Breast epithelium (tissue), 3 donors: ENCODE data around the gene HMGXB3.

Experiments
- CTCF ChIP-seq, 3 donors: fragments of 450-650 bp; IDR thresholded peaks; one replicate each; pipeline ENCODE4 v1.5.1; 2016 to 2017; ENCODE audit warnings: antibody characterized with exemption in 3 of 3, mild to moderate bottlenecking in 3 of 3, moderate library complexity in 3 of 3
- POLR2A ChIP-seq: fragments of 450-650 bp; IDR thresholded peaks from one replicate; pipeline ENCODE4 v1.6.1; 2016; ENCODE audit warnings: antibody characterized with exemption, mild to moderate bottlenecking, moderate library complexity
- POLR2AphosphoS5 ChIP-seq, 3 donors: sonication (generic); formaldehyde crosslinking; IDR thresholded peaks; one replicate each; pipeline ENCODE4 v1.6.1; 2017; ENCODE audit warnings: antibody characterized with exemption in 3 of 3

- TF ChIP-seq CTCF (IDR thresholded peaks at IDR 0.05) (no peak), POLR2A (no peak), POLR2AphosphoS5 (IDR thresholded peaks at IDR 0.05) (no peak)
Observed at GRCh38 chr5:150035139-150035895, 34.8 kb downstream of the HMGXB3 start.
